Measurements from ENCODE around the gene SMIM26.

Gene SMIM26

GRCh38 chr20:18615020-18615650, 47.9 kb downstream of the SMIM26 start:
- peaks cover 9% of the 10 kb centered on the region; the same call in 1 of the 2 replicates for H3K36me3 ChIP-seq (ENCODE audit: insufficient read depth, low read length)
- no peak overlapping the region for H3K9ac ChIP-seq (ENCODE audit: low read length)
- TF ChIP-seq EZH2 (IDR thresholded peaks at IDR 0.05; ENCODE audit: borderline replicate concordance, low read length) (no peak), CTCF (IDR thresholded peaks at IDR 0.05; ENCODE audit: low read length) (no peak)
- no peak overlapping the region for H3K4me2 ChIP-seq (ENCODE audit: low read length)
- no peaks in the 10 kb centered on the region for H3F3A ChIP-seq (ENCODE audit: insufficient read depth, low read length)
- no peaks in the 10 kb centered on the region for H3K9me2 ChIP-seq (ENCODE audit: low read depth, low read length)
- no peak overlapping the region for H3K4me3 ChIP-seq (ENCODE audit: low read depth, low read length, poor library complexity, severe bottlenecking)
- no peaks in the 10 kb centered on the region for H4K20me1 ChIP-seq (ENCODE audit: insufficient read depth, low read length)
- H3K27me3 ChIP-seq (ENCODE audit: insufficient read depth, low read length) = no peaks in the 10 kb centered on the region
- no peaks in the 10 kb centered on the region for H3K79me2 ChIP-seq (ENCODE audit: insufficient read depth, low read length)
- H3K9me3 ChIP-seq (ENCODE audit: low read length) = peaks cover 4% of the 10 kb centered on the region; the same call in 1 of the 2 replicates
- no peaks in the 10 kb centered on the region for H3K4me1 ChIP-seq (ENCODE audit: insufficient read depth, low read length, severe bottlenecking)
- H3K27ac ChIP-seq (ENCODE audit: low read depth, low read length, poor library complexity, severe bottlenecking) = no peak overlapping the region
- no peak overlapping the region for H2AFZ ChIP-seq (ENCODE audit: low read length)
